Chondrocyte (in vitro differentiated cells): ENCODE data around the gene CAPS. TPM values are rescaled to one million over a fixed set of nuclear protein-coding genes. Genes with fewer than 3 reads are reported as not detected.

Experiments used
- DNase-seq: peaks from one replicate; pipeline ENCODE4 v3.0.0; 2021; ENCODE audit warnings: mixed read lengths, low spot score
- H3K27ac Mint-ChIP-seq: one replicate; pipeline ENCODE4 v1.8.0; 2021; ENCODE audit warnings: mild to moderate bottlenecking, moderate library complexity, mixed read lengths; ENCODE audit not compliant: unreplicated experiment
- H3K27me3 Mint-ChIP-seq: 2 replicates; pipeline ENCODE4 v1.8.0; 2021; ENCODE audit warnings: low read depth, mixed read lengths
- H3K36me3 Mint-ChIP-seq: 2 replicates; pipeline ENCODE4 v1.8.0; 2021; ENCODE audit warnings: low read depth, mixed read lengths
- H3K4me1 Mint-ChIP-seq: 2 replicates; pipeline ENCODE4 v1.8.0; 2021; ENCODE audit warnings: low read depth, mild to moderate bottlenecking, mixed read lengths
- H3K4me3 Mint-ChIP-seq: one replicate; pipeline ENCODE4 v1.8.0; 2021; ENCODE audit warnings: mild to moderate bottlenecking, moderate library complexity, mixed read lengths; ENCODE audit not compliant: unreplicated experiment
- H3K9me3 Mint-ChIP-seq: 2 replicates; pipeline ENCODE4 v1.8.0; 2021; ENCODE audit warnings: low read depth, mixed read lengths
- CTCF ChIP-seq: fragments of 200-600 bp; sonication (generic); IDR thresholded peaks from 2 replicates; pipeline ENCODE4 v1.5.0; 2021; ENCODE audit warnings: antibody characterized with exemption, mild to moderate bottlenecking, moderate library complexity
- total RNA-seq: library from RNA; stranded (reverse); gene quantifications from 3 replicates; pipeline ENCODE4 v1.2.1, GENCODE V29; 2021

Gene CAPS
- total RNA-seq, 1 donor from 2014 or later: 7.2 TPM

GRCh38 chr19:5956323-5956722 is 42.3 kb downstream of the CAPS start:
- Mint-ChIP-seq H3K36me3 (no peaks in the 10 kb centered on the region), H3K4me3 (no peak overlapping the region), H3K27ac (no peak overlapping the region), H3K27me3 (no peaks in the 10 kb centered on the region), H3K4me1 (peaks cover 57% of the 10 kb centered on the region), H3K9me3 (no peaks in the 10 kb centered on the region)
- DNase-seq: no peak
- no peak for TF ChIP-seq CTCF

GRCh38 chr19:5956728-5957127 is 42.7 kb downstream of the CAPS start:
- TF ChIP-seq CTCF: no peak
- DNase-seq: no peak
- peaks cover 57% of the 10 kb centered on the region for H3K4me1 Mint-ChIP-seq
- H3K27ac Mint-ChIP-seq: no peak overlapping the region
- no peaks in the 10 kb centered on the region for H3K27me3 Mint-ChIP-seq
- no peaks in the 10 kb centered on the region for H3K36me3 Mint-ChIP-seq
- H3K4me3 Mint-ChIP-seq: no peak overlapping the region
- H3K9me3 Mint-ChIP-seq: no peaks in the 10 kb centered on the region

- Mint-ChIP-seq H3K9me3 (no peaks in the 10 kb centered on the region), H3K27ac (no peak overlapping the region), H3K4me1 (peaks cover 58% of the 10 kb centered on the region), H3K4me3 (no peak overlapping the region), H3K27me3 (no peaks in the 10 kb centered on the region), H3K36me3 (no peaks in the 10 kb centered on the region)
- no peak for DNase-seq
- no peak for TF ChIP-seq CTCF
These were observed 43.1 kb downstream of the CAPS start for GRCh38 chr19:5957170-5957569.

- Mint-ChIP-seq H3K9me3 (no peaks in the 10 kb centered on the region), H3K36me3 (no peaks in the 10 kb centered on the region), H3K27ac (peak overlapping the region; percentile 60), H3K27me3 (no peaks in the 10 kb centered on the region), H3K4me1 (peaks cover 58% of the 10 kb centered on the region), H3K4me3 (no peak overlapping the region)
- no peak for TF ChIP-seq CTCF
- no peak for DNase-seq
These were observed 44.2 kb downstream of the CAPS start for GRCh38 chr19:5958074-5958850.

DNA sequence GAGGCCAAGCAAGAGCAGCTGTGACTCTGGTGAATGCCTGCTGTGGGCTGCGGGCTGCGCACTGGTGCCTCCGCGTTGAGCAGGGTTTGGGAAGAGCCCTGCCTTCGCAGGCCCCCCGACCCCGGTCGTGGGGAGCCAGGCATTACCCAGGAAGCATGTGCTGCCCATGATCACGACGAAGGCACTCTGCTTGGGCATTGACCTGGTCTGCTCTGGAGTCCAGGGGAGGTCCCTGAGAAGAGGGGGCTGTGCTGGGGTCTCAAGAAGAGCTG is 44.7 kb downstream of the CAPS start:
- no peak for TF ChIP-seq CTCF
- no peak overlapping the region for H3K27ac Mint-ChIP-seq

More for the DNA sequence above, 44.7 kb downstream of the CAPS start:
- Mint-ChIP-seq H3K36me3 (no peaks in the 10 kb centered on the region), H3K4me3 (no peak overlapping the region), H3K4me1 (peaks cover 53% of the 10 kb centered on the region), H3K9me3 (no peaks in the 10 kb centered on the region), H3K27me3 (no peaks in the 10 kb centered on the region)
- DNase-seq: no peak
